ENCODE measurements around the gene NFIX. TPM values are rescaled to one million over a fixed set of nuclear protein-coding genes. Genes with fewer than 3 reads are reported as not detected.

NFIX gene
- total and polyA plus RNA-seq, 9 of the 15 experiments (the other 6 are each of a cell fraction or from before 2014, with no cell fraction given): 0.28 to 26.8 (median 5.4) TPM

DNA sequence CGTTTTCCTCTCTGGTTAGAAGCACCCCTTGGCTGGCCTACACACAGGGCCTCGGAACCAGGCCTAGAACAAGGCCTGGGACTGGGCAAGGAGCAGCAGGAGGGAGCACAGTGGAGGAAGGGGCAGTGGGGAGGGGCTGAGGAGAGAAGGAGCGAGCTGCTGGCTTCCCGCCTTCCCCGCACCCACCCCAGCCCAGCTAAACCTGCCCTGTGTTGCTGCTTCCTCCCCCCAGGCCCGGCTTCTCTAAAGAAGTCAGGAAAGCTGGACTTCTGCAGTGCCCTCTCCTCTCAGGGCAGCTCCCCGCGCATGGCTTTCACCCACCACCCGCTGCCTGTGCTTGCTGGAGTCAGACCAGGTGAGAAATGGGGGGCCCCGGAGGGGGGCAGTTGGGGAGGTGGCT, 83.1 kb downstream of the NFIX start:
- H2AFZ ChIP-seq (ENCODE audit: low read depth, low read length): no peak overlapping the region
- H3K79me2 ChIP-seq (ENCODE audit: control insufficient read depth, insufficient read depth, low read length): no peaks in the 10 kb centered on the region
- in situ Hi-C loops (cut with MboI) (no loop called here), intact Hi-C loops (cut with micrococcal nuclease) (no loop called here)
- no peak overlapping the region for H3K4me2 ChIP-seq (ENCODE audit: insufficient read depth, low read length)
- 82% methylated on average over 6 of the region's 10 CpGs for WGBS (ENCODE audit: insufficient coverage, low coverage, missing lambda C conversion rate)
- peak; percentile 32 for TF ChIP-seq RBM22 (IDR thresholded peaks at IDR 0.05; ENCODE audit: low read depth, low read length, poor library complexity, severe bottlenecking)
- TF ChIP-seq, protein P1, sequence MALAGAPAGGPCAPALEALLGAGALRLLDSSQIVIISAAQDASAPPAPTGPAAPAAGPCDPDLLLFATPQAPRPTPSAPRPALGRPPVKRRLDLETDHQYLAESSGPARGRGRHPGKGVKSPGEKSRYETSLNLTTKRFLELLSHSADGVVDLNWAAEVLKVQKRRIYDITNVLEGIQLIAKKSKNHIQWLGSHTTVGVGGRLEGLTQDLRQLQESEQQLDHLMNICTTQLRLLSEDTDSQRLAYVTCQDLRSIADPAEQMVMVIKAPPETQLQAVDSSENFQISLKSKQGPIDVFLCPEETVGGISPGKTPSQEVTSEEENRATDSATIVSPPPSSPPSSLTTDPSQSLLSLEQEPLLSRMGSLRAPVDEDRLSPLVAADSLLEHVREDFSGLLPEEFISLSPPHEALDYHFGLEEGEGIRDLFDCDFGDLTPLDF (CRISPR knock-in tag; IDR thresholded peaks at IDR 0.05): no peak
- peak overlapping the region in 1 of 2 experiments; percentile 92; a peak in 2 of 4 replicates for H3K9ac ChIP-seq (ENCODE audit: insufficient read depth in 1 of 2, low read depth in 2 of 2, low read length in 2 of 2)
- no peaks in the 10 kb centered on the region for H3K9me1 ChIP-seq (ENCODE audit: control insufficient read depth, insufficient read depth, low read length)
- H3K27ac ChIP-seq (ENCODE audit: extremely low read depth, low read depth, low read length): 0 out of 3 replicates have a peak overlapping the region, but pooled peaks have one; percentile 1
- peaks cover 46% of the 10 kb centered on the region; the same call in 2 of the 3 replicates for H3K36me3 ChIP-seq (ENCODE audit: control insufficient read depth, insufficient read depth, low read length)
- DNase-seq (ENCODE audit: extremely low read depth in 1 of 4, low spot score in 3 of 4): no peak
- peak; percentile 19 for FAIRE-seq
- ChIA-PET POLR2A (interaction anchor here (0.5 to 2.4 kb wide), 4 partner anchors 9 to 527 kb away, joined by 3 to 20 read pairs (median 7); no protein-coding TSS in a partner anchor), CTCF (ENCODE audit: low intra/inter-chr PET ratio) (no interaction called here)
- ATAC-seq: no peak
- H4K20me1 ChIP-seq (replicated peaks; ENCODE audit: control insufficient read depth, insufficient read depth, low read length): no peaks in the 10 kb centered on the region
- H3K9me3 ChIP-seq (replicated peaks; ENCODE audit: control insufficient read depth, insufficient read depth, low read depth, low read length): no peaks in the 10 kb centered on the region
- peaks cover 34 to 82% of the 10 kb centered on the region in 2 experiments for H3K4me1 ChIP-seq (replicated peaks in 1 of 2; ENCODE audit: control insufficient read depth in 2 of 2, insufficient read depth in 2 of 2, low read length in 2 of 2)
- H3K4me3 ChIP-seq: no peak overlapping the region
- no TSS peak for BruUV-seq (replicated peaks)
- H3K27me3 ChIP-seq (ENCODE audit: control insufficient read depth in 2 of 2, insufficient read depth in 2 of 2, low read length in 2 of 2): no peaks in the 10 kb centered on the region

DNA sequence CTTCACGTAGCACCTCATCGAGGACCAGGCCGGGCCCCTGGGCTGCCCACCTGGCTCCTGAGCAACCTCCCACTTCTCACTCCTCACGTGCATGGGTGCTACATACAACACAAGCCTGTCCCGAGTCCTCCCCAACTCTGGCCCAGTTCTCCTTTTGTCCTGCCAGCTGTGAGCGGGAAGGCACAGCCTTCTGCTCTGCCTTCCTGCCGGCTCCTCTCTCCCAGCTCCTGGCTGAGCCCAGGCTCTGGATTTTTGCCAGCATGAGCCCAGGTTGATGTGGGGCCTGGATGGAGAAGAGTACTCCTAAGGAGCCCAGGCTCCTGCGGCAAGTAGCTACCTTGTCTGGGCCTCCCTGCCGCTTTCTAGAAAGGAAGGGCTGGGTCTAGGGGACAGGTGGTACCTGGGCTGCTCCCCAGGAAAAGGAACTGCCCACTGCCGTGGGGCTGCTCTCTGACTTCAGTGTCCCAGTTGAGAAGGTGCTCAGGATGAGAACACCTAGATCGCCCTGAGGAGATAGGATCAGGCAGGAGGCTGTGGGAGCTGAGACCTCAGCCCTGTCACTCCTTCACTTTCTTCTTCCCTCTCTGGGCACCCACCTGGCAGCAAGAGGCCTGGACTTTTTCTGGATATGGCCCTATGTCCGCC, 83.7 kb downstream of the NFIX start:
- Histone ChIP-seq H4K20me1 (replicated peaks; ENCODE audit: control insufficient read depth, insufficient read depth, low read length) (no peaks in the 10 kb centered on the region), H3K9me3 (replicated peaks; ENCODE audit: control insufficient read depth, insufficient read depth, low read depth, low read length) (no peaks in the 10 kb centered on the region), H3K9ac (ENCODE audit: insufficient read depth in 1 of 2, low read depth in 2 of 2, low read length in 2 of 2) (peak overlapping the region; percentile 52 to 92), H2AFZ (ENCODE audit: low read depth, low read length) (peak overlapping the region; percentile 83), H3K4me3 (no peak overlapping the region; the same call in 1 of the 2 replicates), H3K4me2 (ENCODE audit: insufficient read depth, low read length) (peak overlapping the region; percentile 68), H3K79me2 (ENCODE audit: control insufficient read depth, insufficient read depth, low read length) (no peaks in the 10 kb centered on the region), H3K36me3 (ENCODE audit: control insufficient read depth, insufficient read depth, low read length) (peaks cover 42% of the 10 kb centered on the region; the same call in 2 of the 3 replicates), H3K4me1 (replicated peaks in 1 of 2; ENCODE audit: control insufficient read depth in 2 of 2, insufficient read depth in 2 of 2, low read length in 2 of 2) (peaks cover 31 to 82% of the 10 kb centered on the region in 2 experiments), H3K27ac (ENCODE audit: extremely low read depth, low read depth, low read length) (peak overlapping the region; percentile 63), H3K9me1 (ENCODE audit: control insufficient read depth, insufficient read depth, low read length) (no peaks in the 10 kb centered on the region), H3K27me3 (ENCODE audit: control insufficient read depth in 2 of 2, insufficient read depth in 2 of 2, low read length in 2 of 2) (no peaks in the 10 kb centered on the region)
- FAIRE-seq (no peak), DNase-seq (ENCODE audit: extremely low read depth in 1 of 4, low spot score in 3 of 4) (peak in 2 of 4 experiments; percentile 65 to 69), ATAC-seq (peak; percentile 59)
- POLR2A ChIA-PET: interaction anchor here (0.5 to 2.4 kb wide), 7 partner anchors 10 to 527 kb away, joined by 3 to 20 read pairs (median 4); partner anchors contain the start of gene RAD23A
- WGBS (ENCODE audit: insufficient coverage, low coverage, missing lambda C conversion rate): 59% methylated on average over 12 of the region's 12 CpGs
- intact Hi-C loops (cut with micrococcal nuclease): no loop called here
- CTCF ChIA-PET (ENCODE audit: low intra/inter-chr PET ratio): no interaction called here
- in situ Hi-C loops (cut with MboI): no loop called here
- peak; percentile 1 for TF ChIP-seq RBM22 (IDR thresholded peaks at IDR 0.05; ENCODE audit: low read depth, low read length, poor library complexity, severe bottlenecking)
- TF ChIP-seq ZSCAN29 (IDR thresholded peaks at IDR 0.05): no peak
- TF ChIP-seq RBFOX2 (IDR thresholded peaks at IDR 0.05; ENCODE audit: low read depth, low read length): no peak
- TF ChIP-seq ZEB2 (IDR thresholded peaks at IDR 0.05): peak; percentile 72; the same call in 1 of the 2 replicates
- TF ChIP-seq GATA2 (CRISPR knock-in tag; IDR thresholded peaks at IDR 0.05): peak; percentile 49; the same call in 1 of the 2 replicates
- BruUV-seq (replicated peaks): no TSS peak
